Tibial nerve (tissue), 4 donors: ENCODE results near the gene SNX9. TPM values are rescaled to one million over a fixed set of nuclear protein-coding genes. Genes with fewer than 3 reads are reported as not detected.

Experiments used
- DNase-seq, 2 donors: peaks; one replicate each; pipeline ENCODE4 v3.0.0-alpha.2; 2019; ENCODE audit warnings: low spot score in 2 of 2
- H3K27ac ChIP-seq, 4 donors: fragments of 200-600 bp; sonication (generic) in 3 of 4; one replicate each; pipeline ENCODE4 v1.5.1; 2017 to 2019; ENCODE audit warnings: mild to moderate bottlenecking in 1 of 4
- H3K27me3 ChIP-seq, 2 donors: fragments of 200-600 bp; sonication (generic) in 1 of 2; one replicate each; pipeline versions ENCODE4 v1.5.1 to v1.6.0; 2017 to 2019
- H3K36me3 ChIP-seq, 3 donors: fragments of 200-600 bp; sonication (generic); one replicate each; pipeline ENCODE4 v1.5.1; 2018 to 2019
- H3K4me1 ChIP-seq, 4 donors: fragments of 200-600 bp; sonication (generic) in 3 of 4; one replicate each; pipeline ENCODE4 v1.5.1; 2017 to 2019
- H3K4me3 ChIP-seq, 4 donors: fragments of 200-600 bp; sonication (generic) in 3 of 4; one replicate each; pipeline ENCODE4 v1.5.1; 2017 to 2019; ENCODE audit warnings: mild to moderate bottlenecking in 1 of 4, moderate library complexity in 1 of 4
- H3K9me3 ChIP-seq, 4 donors: fragments of 200-600 bp; sonication (generic) in 3 of 4; one replicate each; pipeline ENCODE4 v1.5.1; 2017 to 2019
- CTCF ChIP-seq, 5 experiments: fragments of 200-600 bp in 3 of 5; fragments of 450-650 bp in 2 of 5; sonication (generic) in 3 of 5; IDR thresholded peaks; one replicate each; pipeline ENCODE4 v1.5.1; 2016 to 2019; ENCODE audit warnings: antibody characterized with exemption in 5 of 5, mild to moderate bottlenecking in 3 of 5, moderate library complexity in 2 of 5
- EP300 ChIP-seq, 2 donors: sonication (generic); formaldehyde crosslinking; IDR thresholded peaks; one replicate each; pipeline ENCODE4 v1.6.1; 2017; ENCODE audit warnings: antibody characterized with exemption in 2 of 2, mild to moderate bottlenecking in 1 of 2
- POLR2A ChIP-seq, 2 donors: fragments of 450-650 bp; IDR thresholded peaks; one replicate each; pipeline ENCODE4 v1.6.1; 2017; ENCODE audit warnings: antibody characterized with exemption in 2 of 2, mild to moderate bottlenecking in 2 of 2, moderate library complexity in 2 of 2
- WGBS, 2 donors: methylation state at CpG; one replicate each; pipeline ENCODE4 v1.1.5; 2018; 5-methylcytosine and 5-hydroxymethylcytosine counted together
- total RNA-seq, 4 donors: library from RNA; depleted of rRNA; stranded (reverse); fragments of >200 nt; gene quantifications; one replicate each; pipeline ENCODE4 v1.1.0, GENCODE V29; 2016

SNX9 gene
- total RNA-seq, 4 donors from 2014 or later = 61.2 to 69.2 (median 63.9) TPM

- Histone ChIP-seq H3K9me3 (no peaks in the 10 kb centered on the region), H3K36me3 (peaks cover 0 to 96% (median 31%) of the 10 kb centered on the region in 3 donors), H3K27me3 (no peaks in the 10 kb centered on the region), H3K4me1 (peaks cover 0 to 5% (median 0%) of the 10 kb centered on the region in 4 donors), H3K4me3 (no peak overlapping the region), H3K27ac (no peak overlapping the region)
- WGBS, 2 donors = 74 to 76% methylated on average over 13 of the region's 13 CpGs
- no peak for DNase-seq
- no peak for TF ChIP-seq EP300 (IDR thresholded peaks at IDR 0.05)
- TF ChIP-seq CTCF (IDR thresholded peaks at IDR 0.05) = no peak
These were observed 118.2 kb downstream of the SNX9 start for GRCh38 chr6:157941101-157941863.

- Histone ChIP-seq H3K36me3 (peaks cover 0 to 87% (median 31%) of the 10 kb centered on the region in 3 donors), H3K4me1 (peaks cover 0 to 5% (median 0%) of the 10 kb centered on the region in 4 donors), H3K9me3 (no peaks in the 10 kb centered on the region), H3K4me3 (no peak overlapping the region), H3K27me3 (no peaks in the 10 kb centered on the region), H3K27ac (no peak overlapping the region)
- WGBS, 2 donors = 71 to 83% methylated on average over 14 of the region's 14 CpGs
- no peak for DNase-seq
- no peak for TF ChIP-seq POLR2A (IDR thresholded peaks at IDR 0.05)
These were observed 119.3 kb downstream of the SNX9 start for GRCh38 chr6:157942351-157942750.

DNA sequence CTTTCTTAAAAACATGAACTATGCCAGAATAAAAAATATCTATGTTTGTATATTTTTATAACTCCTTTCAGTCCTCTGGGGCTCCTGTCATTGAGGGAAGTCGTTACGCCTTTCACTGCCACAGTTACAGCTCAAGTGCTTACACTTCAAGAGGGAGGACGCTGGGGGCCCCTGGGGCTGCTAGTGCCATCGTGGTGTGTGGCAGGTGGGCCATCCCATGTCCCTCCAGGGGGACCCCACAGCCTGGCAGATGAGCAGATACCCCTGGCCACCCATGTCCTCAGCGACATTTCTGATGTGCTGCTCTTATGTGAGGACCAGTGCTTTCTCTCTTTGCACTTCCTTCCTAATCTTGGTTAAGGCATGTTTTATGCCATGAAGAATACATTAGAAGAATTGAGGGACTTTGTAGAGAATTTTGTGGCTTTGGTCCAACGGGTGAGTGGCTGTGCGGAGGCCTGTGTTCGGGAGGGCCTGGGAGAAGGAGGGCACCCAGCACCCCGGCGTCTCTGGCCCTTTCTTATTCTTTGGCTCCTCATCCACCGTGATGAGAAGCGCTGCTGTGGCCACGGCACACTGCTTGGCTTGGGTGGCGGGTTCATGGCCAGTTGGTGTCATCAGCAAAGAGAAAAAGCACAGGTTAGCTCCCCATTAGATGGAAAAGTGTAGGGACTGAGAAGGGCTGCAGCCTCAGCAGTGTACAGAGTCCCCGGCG, 120.4 kb downstream of the SNX9 start:
- Histone ChIP-seq H3K4me1 (peaks cover 0 to 5% (median 0%) of the 10 kb centered on the region in 4 donors), H3K9me3 (no peaks in the 10 kb centered on the region), H3K4me3 (no peak overlapping the region), H3K27me3 (no peaks in the 10 kb centered on the region), H3K36me3 (peaks cover 0 to 77% (median 31%) of the 10 kb centered on the region in 3 donors), H3K27ac (no peak overlapping the region)
- no peak for DNase-seq
- TF ChIP-seq EP300 (IDR thresholded peaks at IDR 0.05) = no peak
- no peak for TF ChIP-seq POLR2A (IDR thresholded peaks at IDR 0.05)
- no peak for TF ChIP-seq CTCF (IDR thresholded peaks at IDR 0.05)
- 87 to 93% methylated on average over 16 of the region's 16 CpGs for WGBS, 2 donors

DNA sequence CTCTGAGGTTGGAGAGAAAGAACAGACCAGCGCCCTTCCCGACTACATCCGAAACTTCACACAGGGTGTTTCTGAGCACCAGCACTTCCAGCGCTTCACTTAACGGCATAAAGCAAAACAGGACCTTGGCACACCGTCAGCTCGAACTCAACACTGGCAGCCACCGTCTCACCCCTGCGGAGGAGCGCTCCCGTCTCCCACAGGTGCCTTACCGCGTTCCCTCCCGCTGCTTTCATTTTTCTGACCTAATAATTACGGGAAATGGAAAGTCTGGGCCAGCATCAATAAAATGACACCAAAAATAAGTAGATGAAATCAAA, 120.9 kb downstream of the SNX9 start:
- WGBS, 2 donors = 89 to 96% methylated on average over 15 of the region's 15 CpGs
- peaks cover 0 to 5% (median 0%) of the 10 kb centered on the region in 4 donors for H3K4me1 ChIP-seq
- H3K27ac ChIP-seq = no peak overlapping the region
- no peak for TF ChIP-seq POLR2A (IDR thresholded peaks at IDR 0.05)
- H3K36me3 ChIP-seq = peaks cover 0 to 71% (median 30%) of the 10 kb centered on the region in 3 donors
- H3K9me3 ChIP-seq = peaks cover 0 to 4% (median 0%) of the 10 kb centered on the region in 4 donors
- no peak for DNase-seq
- no peak overlapping the region for H3K4me3 ChIP-seq
- no peaks in the 10 kb centered on the region for H3K27me3 ChIP-seq

GRCh38 chr6:157944983-157945931, 122.2 kb downstream of the SNX9 start:
- peaks cover 0 to 18% (median 2%) of the 10 kb centered on the region in 4 donors for H3K9me3 ChIP-seq
- no peak overlapping the region for H3K4me3 ChIP-seq
- peak overlapping the region in 1 of 4 donors; percentile 64 for H3K27ac ChIP-seq
- peaks cover 0 to 5% (median 0%) of the 10 kb centered on the region in 4 donors for H3K4me1 ChIP-seq
- no peak for DNase-seq
- H3K36me3 ChIP-seq = peaks cover 0 to 58% (median 24%) of the 10 kb centered on the region in 3 donors
- no peaks in the 10 kb centered on the region for H3K27me3 ChIP-seq
- 80 to 81% methylated on average over 14 of the region's 14 CpGs for WGBS, 2 donors
- TF ChIP-seq EP300 (IDR thresholded peaks at IDR 0.05) (no peak), CTCF (IDR thresholded peaks at IDR 0.05) (no peak), POLR2A (IDR thresholded peaks at IDR 0.05) (no peak)
